ENCODE results near the gene SHISA5. TPM values are rescaled to one million over a fixed set of nuclear protein-coding genes. Genes with fewer than 3 reads are reported as not detected.
A peak's percentile ranks its signal among the peaks of the same experiment; 100 is the strongest.

SHISA5 gene
- total and polyA plus RNA-seq, 2 of the 8 experiments (the other 6 are each of a cell fraction or from before 2014, with no cell fraction given): 196 to 315 TPM

- Histone ChIP-seq H4K20me1 (replicated peaks in 1 of 2; ENCODE audit: control insufficient read depth in 1 of 2, insufficient read depth in 2 of 2, low read length in 2 of 2) (peaks cover 0 to 3% of the 10 kb centered on the region in 2 experiments), H3K4me3 (ENCODE audit: extremely low read depth in 1 of 4, insufficient read depth in 2 of 4, low read depth in 3 of 4, low read length in 4 of 4) (no peak overlapping the region), H2BK120ac (replicated peaks; ENCODE audit: low read depth, low read length) (no peak overlapping the region), H4K5ac (ENCODE audit: insufficient read length, low read depth, low read length) (no peak overlapping the region), H3K56ac (replicated peaks; ENCODE audit: insufficient read length, low read depth, low read length) (no peak overlapping the region), H2BK12ac (ENCODE audit: low read depth, low read length) (no peak overlapping the region), H3K4me2 (ENCODE audit: insufficient read depth in 1 of 2, low read depth in 2 of 2, low read length in 2 of 2) (no peak overlapping the region), H3K79me1 (ENCODE audit: low read depth, low read length) (no peaks in the 10 kb centered on the region), H3K18ac (ENCODE audit: extremely low read depth, low read length) (no peak overlapping the region), H3K9ac (replicated peaks in 1 of 4; ENCODE audit: extremely low read depth in 1 of 4, low read depth in 3 of 4, low read length in 3 of 4) (no peak overlapping the region), H3K23ac (ENCODE audit: insufficient read length) (no peak overlapping the region), H2BK5ac (ENCODE audit: low read depth, low read length) (no peak overlapping the region), H2BK20ac (ENCODE audit: low read length) (no peak overlapping the region), H3K14ac (ENCODE audit: insufficient read length) (no peak overlapping the region), H4K91ac (replicated peaks; ENCODE audit: insufficient read length, low read length) (no peak overlapping the region), H3K4me1 (replicated peaks in 1 of 4; ENCODE audit: control insufficient read depth in 3 of 4, insufficient read depth in 4 of 4, low read length in 3 of 4) (no peaks in the 10 kb centered on the region), H3K27me3 (replicated peaks in 1 of 4; ENCODE audit: control insufficient read depth in 3 of 4, extremely low read depth in 1 of 4, insufficient read depth in 3 of 4, low read length in 3 of 4) (no peaks in the 10 kb centered on the region), H3K4ac (replicated peaks; ENCODE audit: insufficient read length, low read depth, low read length) (no peak overlapping the region), H4K8ac (ENCODE audit: extremely low read depth, insufficient read depth, low read length) (no peak overlapping the region), H2AFZ (ENCODE audit: low read length) (no peak overlapping the region), H2BK15ac (ENCODE audit: low read length) (no peak overlapping the region), H3K23me2 (ENCODE audit: low read depth, low read length) (no peaks in the 10 kb centered on the region), H3K36me3 (ENCODE audit: control insufficient read depth in 2 of 4, insufficient read depth in 4 of 4, low read length in 3 of 4) (peaks cover 0 to 4% (median 0%) of the 10 kb centered on the region in 4 experiments; a peak in 1 of 8 replicates), H3K79me2 (ENCODE audit: control insufficient read depth in 1 of 2, insufficient read depth in 2 of 2, low read length in 2 of 2) (no peaks in the 10 kb centered on the region), H3K9me3 (ENCODE audit: insufficient read depth in 2 of 2, low read depth in 1 of 2, low read length in 1 of 2) (no peaks in the 10 kb centered on the region), H2AK5ac (ENCODE audit: low read depth, low read length) (no peak overlapping the region), H3K27ac (ENCODE audit: low read depth, low read length) (no peak overlapping the region)
- ChIA-PET POLR2A (ENCODE audit: partially characterized antibody) (interaction anchor here (0.7 to 1.2 kb wide), 3 partner anchors 9 to 33 kb away, joined by 3 to 4 read pairs (median 3); partner anchors contain the start of gene SHISA5), CTCF (ENCODE audit: partially characterized antibody) (interaction anchor here (0.5 to 4.0 kb wide), 7 partner anchors 8 to 96 kb away, joined by 3 to 12 read pairs (median 4); a partner anchor contains a TSS)
- DNase-seq (ENCODE audit: low read depth in 1 of 2, low spot score in 2 of 2) (peak in 1 of 2 experiments; percentile 40), FAIRE-seq (no peak)
- 86% methylated on average over 8 of the region's 8 CpGs; no CpG with 5 or more reads in 1 of the 2 experiments for WGBS, 2 experiments (ENCODE audit: extremely low coverage in 1 of 2, insufficient coverage in 1 of 2, insufficient read length in 1 of 2, insufficient replicate concordance in 2 of 2, low coverage in 1 of 2, low lambda C conversion rate in 2 of 2, missing lambda C conversion rate in 1 of 2)
- TF ChIP-seq SUZ12 (IDR thresholded peaks at IDR 0.05; ENCODE audit: low read length) (no peak), POLR2AphosphoS5 (IDR thresholded peaks at IDR 0.05; ENCODE audit: low read depth, low read length) (no peak), SIN3A (conservative IDR thresholded peaks at IDR 0.05 in 1 of 2, IDR thresholded peaks at IDR 0.05 in 1 of 2; ENCODE audit: low read depth in 1 of 2, low read length in 2 of 2) (no peak), E2F6 (IDR thresholded peaks at IDR 0.05) (no peak), CTBP2 (IDR thresholded peaks at IDR 0.05; ENCODE audit: borderline replicate concordance, insufficient read depth, insufficient read length, low read length) (no peak), CREB1 (IDR thresholded peaks at IDR 0.05) (no peak), HDAC2 (IDR thresholded peaks at IDR 0.05; ENCODE audit: borderline replicate concordance in 1 of 2, low read depth in 2 of 2, low read length in 2 of 2) (no peak), CHD1 (IDR thresholded peaks at IDR 0.05; ENCODE audit: low read depth, low read length) (no peak), RBBP5 (IDR thresholded peaks at IDR 0.05; ENCODE audit: borderline replicate concordance, low read depth, low read length) (no peak), MAX (IDR thresholded peaks at IDR 0.05) (no peak), POLR2A (IDR thresholded peaks at IDR 0.05; ENCODE audit: control extremely low read depth in 1 of 2, low read depth in 2 of 2, low read length in 2 of 2) (no peak), BCL11A (IDR thresholded peaks at IDR 0.05; ENCODE audit: low read depth in 2 of 2, low read length in 2 of 2) (no peak), TBP (IDR thresholded peaks at IDR 0.05; ENCODE audit: low read depth, low read length) (no peak)
Measured at GRCh38 chr3:48516571-48516970, 12.6 kb upstream of the SHISA5 start.

All from H1 (cell line).